ENCODE data around the gene JAKMIP1. TPM values are rescaled to one million over a fixed set of nuclear protein-coding genes. Genes with fewer than 3 reads are reported as not detected.

JAKMIP1 gene
- total RNA-seq, 1 experiment from 2014 or later: not detected

DNA sequence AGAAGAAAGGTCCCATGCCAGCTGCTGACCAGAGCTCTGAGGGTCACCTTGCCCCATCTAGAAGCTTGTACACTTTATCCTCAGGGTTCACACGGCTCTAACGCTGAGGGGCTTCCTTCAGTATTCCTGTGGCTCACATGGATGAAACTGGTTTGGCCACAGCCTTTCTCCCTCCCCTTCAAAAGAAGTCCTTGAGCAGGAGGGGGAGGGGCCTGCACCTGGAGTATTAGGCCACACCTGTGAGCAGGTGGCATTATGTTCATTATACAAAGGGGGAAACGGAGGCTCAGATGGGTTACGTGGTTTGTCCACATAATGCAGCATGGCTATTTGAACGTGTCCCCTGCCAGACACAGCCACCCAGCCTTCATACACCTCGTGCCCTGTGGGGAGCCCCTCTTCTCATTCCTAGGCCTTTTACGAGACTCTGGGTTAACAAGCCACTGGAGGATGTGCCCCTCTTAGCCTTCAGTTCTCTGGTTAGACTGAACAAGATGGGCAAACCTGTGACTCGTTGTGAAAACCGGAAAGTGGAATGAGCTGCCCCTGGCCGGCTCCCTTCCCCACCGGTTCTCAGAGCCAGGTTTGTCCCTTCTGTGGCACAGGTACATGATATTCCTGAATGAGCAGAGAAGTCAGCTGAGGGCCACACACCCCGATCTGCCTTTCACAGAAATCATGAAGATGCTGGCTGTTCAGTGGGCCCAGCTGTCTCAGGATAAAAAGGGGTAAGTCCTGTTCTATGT lies 27.2 kb upstream of the JAKMIP1 start:
- H3K36me3 ChIP-seq (ENCODE audit: control insufficient read depth in 1 of 2, insufficient read depth in 2 of 2, low read length in 2 of 2): no peaks in the 10 kb centered on the region
- H3K79me2 ChIP-seq (ENCODE audit: insufficient read depth, low read length): no peaks in the 10 kb centered on the region
- no TSS peak for BruUV-seq (replicated peaks)
- H3K27ac ChIP-seq (ENCODE audit: low read depth, low read length): no peak overlapping the region
- no peak overlapping the region for H3K4me3 ChIP-seq (replicated peaks in 1 of 2; ENCODE audit: low read depth in 1 of 2, low read length in 2 of 2)
- H3K4me1 ChIP-seq (ENCODE audit: control insufficient read depth in 1 of 2, insufficient read depth in 2 of 2, low read length in 2 of 2): peaks cover 0 to 6% of the 10 kb centered on the region in 2 experiments; a peak in 1 of 4 replicates
- 0 out of 2 replicates have a peak, but pooled peaks cover 2% of the 10 kb centered on the region for H3K27me3 ChIP-seq (ENCODE audit: insufficient read depth, low read length)
- POLR2A ChIA-PET: no interaction called here
- DNase-seq (ENCODE audit: low read depth, low spot score) (no peak), ATAC-seq (no peak)
- intact Hi-C loops (cut with micrococcal nuclease): no loop called here
- CTCF ChIA-PET: no interaction called here
- H3K9me3 ChIP-seq (ENCODE audit: control insufficient read depth in 1 of 2, insufficient read depth in 1 of 2, low read depth in 1 of 2, low read length in 2 of 2): no peaks in the 10 kb centered on the region
- H3K9me2 ChIP-seq (ENCODE audit: insufficient read depth): no peaks in the 10 kb centered on the region
- TF ChIP-seq CEBPB (IDR thresholded peaks at IDR 0.05; ENCODE audit: low read depth): no peak
- TF ChIP-seq YY1 (IDR thresholded peaks at IDR 0.05; ENCODE audit: extremely low read depth, insufficient replicate concordance, low read depth, low read length): no peak
- TF ChIP-seq, protein P1, sequence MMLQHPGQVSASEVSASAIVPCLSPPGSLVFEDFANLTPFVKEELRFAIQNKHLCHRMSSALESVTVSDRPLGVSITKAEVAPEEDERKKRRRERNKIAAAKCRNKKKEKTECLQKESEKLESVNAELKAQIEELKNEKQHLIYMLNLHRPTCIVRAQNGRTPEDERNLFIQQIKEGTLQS (IDR thresholded peaks at IDR 0.05): no peak
- no peak overlapping the region for H3K9ac ChIP-seq (ENCODE audit: low read length)
- RAD21 ChIA-PET (ENCODE audit: low non-redundant PET in 1 of 2, low total read pairs in 2 of 2, uncharacterized antibody in 2 of 2, unreplicated experiment in 2 of 2): no interaction called here
- H2AFZ ChIP-seq (ENCODE audit: low read depth, low read length, poor library complexity, severe bottlenecking): no peak overlapping the region
- H3K4me2 ChIP-seq (ENCODE audit: low read length): no peak overlapping the region
- H4K20me1 ChIP-seq (ENCODE audit: insufficient read depth): no peaks in the 10 kb centered on the region

DNA sequence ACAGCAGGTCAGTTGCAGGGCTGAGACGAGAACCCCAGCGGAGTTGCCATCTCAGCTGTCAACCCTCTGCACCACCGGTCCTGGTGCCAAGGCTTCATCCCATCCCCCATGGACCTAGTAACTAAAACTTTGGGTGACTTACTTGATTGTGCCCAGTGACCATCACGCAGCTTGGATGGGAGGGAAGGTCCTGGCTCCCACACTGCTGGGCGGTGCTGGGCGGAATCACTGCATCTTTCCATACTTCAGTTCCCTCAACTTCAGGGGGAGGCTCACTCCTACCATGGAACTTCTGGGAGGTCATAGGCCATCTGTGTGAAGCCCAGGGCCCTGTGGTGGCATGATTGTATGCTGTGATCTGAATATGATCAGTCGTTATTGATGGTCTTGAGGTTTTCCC lies 26.2 kb upstream of the JAKMIP1 start:
- H3K4me2 ChIP-seq (ENCODE audit: low read length): no peak overlapping the region
- CTCF ChIA-PET: no interaction called here
- H3K4me3 ChIP-seq (replicated peaks in 1 of 2; ENCODE audit: low read depth in 1 of 2, low read length in 2 of 2): no peak overlapping the region
- POLR2A ChIA-PET: no interaction called here
- no TSS peak for BruUV-seq (replicated peaks)
- intact Hi-C loops (cut with micrococcal nuclease): no loop called here
- DNase-seq (ENCODE audit: low read depth, low spot score): no peak
- H3K9ac ChIP-seq (ENCODE audit: low read length): no peak overlapping the region
- RAD21 ChIA-PET (ENCODE audit: low non-redundant PET in 1 of 2, low total read pairs in 2 of 2, uncharacterized antibody in 2 of 2, unreplicated experiment in 2 of 2): no interaction called here
- H3K27me3 ChIP-seq (ENCODE audit: insufficient read depth, low read length): 0 out of 2 replicates have a peak, but pooled peaks cover 2% of the 10 kb centered on the region
- TF ChIP-seq REST (IDR thresholded peaks at IDR 0.05; ENCODE audit: low read depth) (no peak), SRF (IDR thresholded peaks at IDR 0.05; ENCODE audit: low read depth) (no peak), JUND (IDR thresholded peaks at IDR 0.05) (no peak), SIN3A (IDR thresholded peaks at IDR 0.05; ENCODE audit: low read depth) (no peak), ELF1 (IDR thresholded peaks at IDR 0.05; ENCODE audit: borderline replicate concordance, low read depth) (no peak)
- no peaks in the 10 kb centered on the region for H4K20me1 ChIP-seq (ENCODE audit: insufficient read depth)
- H3K79me2 ChIP-seq (ENCODE audit: insufficient read depth, low read length): no peaks in the 10 kb centered on the region
- ATAC-seq: no peak
- H3K4me1 ChIP-seq (ENCODE audit: control insufficient read depth in 1 of 2, insufficient read depth in 2 of 2, low read length in 2 of 2): peaks cover under 1 to 11% of the 10 kb centered on the region in 2 experiments; a peak in 2 of 4 replicates
- H3K36me3 ChIP-seq (ENCODE audit: control insufficient read depth in 1 of 2, insufficient read depth in 2 of 2, low read length in 2 of 2): no peaks in the 10 kb centered on the region
- no peaks in the 10 kb centered on the region for H3K9me3 ChIP-seq (ENCODE audit: control insufficient read depth in 1 of 2, insufficient read depth in 1 of 2, low read depth in 1 of 2, low read length in 2 of 2)
- H3K27ac ChIP-seq (ENCODE audit: low read depth, low read length): no peak overlapping the region
- H3K9me2 ChIP-seq (ENCODE audit: insufficient read depth): no peaks in the 10 kb centered on the region
- H2AFZ ChIP-seq (ENCODE audit: low read depth, low read length, poor library complexity, severe bottlenecking): no peak overlapping the region
